DMS153 treated with DMSO at 0.1 percent for 48 hours (cell line): ENCODE measurements around the gene TCEA2.

Experiments used
- DNase-seq: peaks from one replicate; lab custom pipeline; 2025; ENCODE audit not compliant: unreplicated experiment; lab: John Stamatoyannopoulos, UW

The TCEA2 gene

GRCh38 chr20:64091340-64091739, 28.3 kb downstream of the TCEA2 start:
- no peak for DNase-seq

- no peak for DNase-seq
Measured at GRCh38 chr20:64091770-64092169, 28.8 kb downstream of the TCEA2 start.

- DNase-seq, result no peak
Measured at GRCh38 chr20:64092258-64093012, 29.4 kb downstream of the TCEA2 start.

GRCh38 chr20:64093013-64093503, 30.1 kb downstream of the TCEA2 start:
- no peak for DNase-seq

- no peak for DNase-seq
Measured at GRCh38 chr20:64095455-64095854, 32.5 kb downstream of the TCEA2 start.

- DNase-seq, result no peak
Measured at GRCh38 chr20:64095927-64096326, 32.9 kb downstream of the TCEA2 start.

- DNase-seq, result no peak
Measured at GRCh38 chr20:64096535-64096934, 33.5 kb downstream of the TCEA2 start.

- DNase-seq, result no peak
Measured at GRCh38 chr20:64098471-64099013, 35.5 kb downstream of the TCEA2 start.

- DNase-seq, result no peak
Measured at GRCh38 chr20:64099086-64099786, 36.2 kb downstream of the TCEA2 start.

- no peak for DNase-seq
Measured at GRCh38 chr20:64099880-64100565, 37.0 kb downstream of the TCEA2 start.

GRCh38 chr20:64100566-64100888, 37.5 kb downstream of the TCEA2 start:
- DNase-seq, result peak; percentile 18

GRCh38 chr20:64100946-64101688, 38.1 kb downstream of the TCEA2 start:
- DNase-seq, result no peak

- no peak for DNase-seq
Measured at GRCh38 chr20:64101731-64102621, 39.0 kb downstream of the TCEA2 start.

GRCh38 chr20:64102647-64103354, 39.8 kb downstream of the TCEA2 start:
- DNase-seq, result no peak

GRCh38 chr20:64103871-64104666, 41.1 kb downstream of the TCEA2 start:
- DNase-seq, result no peak

GRCh38 chr20:64104667-64105451, 41.9 kb downstream of the TCEA2 start:
- DNase-seq, result no peak

- DNase-seq, result no peak
Measured at GRCh38 chr20:64105846-64106434, 42.9 kb downstream of the TCEA2 start.
